Measurements from ENCODE around the gene SNTG2. TPM values are rescaled to one million over a fixed set of nuclear protein-coding genes. Genes with fewer than 3 reads are reported as not detected.

Gene SNTG2
- total and polyA plus RNA-seq, 2 of the 13 experiments (the other 11 are each of a cell fraction or from before 2014, with no cell fraction given) = not detected

DNA sequence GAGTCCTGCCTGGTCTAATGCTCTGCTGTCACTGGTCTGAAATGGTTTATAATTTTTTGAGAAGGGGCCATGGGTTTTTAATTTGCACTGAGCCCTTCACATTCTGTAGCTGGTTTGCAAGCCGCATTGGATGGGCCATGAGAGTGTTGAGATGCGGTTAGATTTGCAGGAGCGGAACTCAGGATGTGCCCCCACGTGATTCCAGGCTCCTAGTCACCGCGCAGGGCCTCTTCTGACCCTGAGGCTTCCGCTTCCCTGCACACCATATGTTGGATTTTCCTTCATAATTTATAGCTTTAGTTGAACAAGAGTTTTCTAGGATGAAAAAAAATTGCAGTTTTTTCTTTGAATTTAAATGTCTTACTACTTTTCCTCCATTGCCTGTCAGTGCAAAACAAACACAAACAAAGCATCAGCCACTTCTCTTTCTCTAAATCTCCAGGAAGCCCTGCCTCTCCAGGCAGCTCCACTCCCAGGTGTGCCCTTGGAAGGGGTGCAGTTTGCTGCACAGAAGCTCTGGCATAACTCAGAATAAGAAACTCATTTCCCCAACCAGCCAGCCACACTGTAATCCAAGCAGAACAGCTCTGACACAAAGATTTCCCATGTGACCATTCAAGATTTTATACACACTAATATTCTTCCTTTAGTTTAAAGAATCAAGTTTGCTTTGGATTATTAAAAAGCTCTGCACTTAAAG, 444.2 kb downstream of the SNTG2 start:
- no TSS peak for BruUV-seq (replicated peaks)
- H2AFZ ChIP-seq (ENCODE audit: low read length) = no peak overlapping the region
- peaks cover 3 to 34% of the 10 kb centered on the region in 2 experiments; a peak in 3 of 5 replicates for H3K27me3 ChIP-seq (ENCODE audit: control insufficient read depth in 1 of 2, insufficient read depth in 2 of 2, low read length in 2 of 2)
- in situ Hi-C loops (cut with HindIII; ENCODE audit: extremely low pct_ligation_motif_present, low pct_unique_long_range_greater_than_20kb) (no loop called here), intact Hi-C loops (cut with micrococcal nuclease; ENCODE audit: unreplicated experiment) (no loop called here)
- no peak for ATAC-seq
- no peak overlapping the region for H3K4me3 ChIP-seq (replicated peaks in 1 of 3; ENCODE audit: insufficient read depth in 1 of 3, low read depth in 2 of 3, low read length in 3 of 3)
- H4K20me1 ChIP-seq (ENCODE audit: insufficient read depth, low read length) = no peaks in the 10 kb centered on the region
- no peak for FAIRE-seq
- no peak overlapping the region for H3K4me2 ChIP-seq (ENCODE audit: low read depth, low read length)
- H3K27ac ChIP-seq (ENCODE audit: extremely low read length, insufficient read depth, low read length) = no peak overlapping the region
- DNase-seq (ENCODE audit: low spot score) = no peak
- CTCF ChIA-PET (ENCODE audit: low intra/inter-chr PET ratio, low total read pairs) = no interaction called here
- no peaks in the 10 kb centered on the region for H3K4me1 ChIP-seq (ENCODE audit: insufficient read depth, low read length)
- H3K9ac ChIP-seq (ENCODE audit: insufficient read depth, low read depth, low read length) = no peak overlapping the region
- WGBS (ENCODE audit: low lambda C conversion rate) = 20% methylated on average over 7 of the region's 7 CpGs
- no peak for TF ChIP-seq HIC2 (CRISPR knock-in tag; IDR thresholded peaks at IDR 0.05; ENCODE audit: low read depth)
- no peaks in the 10 kb centered on the region for H3K36me3 ChIP-seq (replicated peaks in 1 of 2; ENCODE audit: control insufficient read depth in 1 of 2, insufficient read depth in 2 of 2, low read length in 2 of 2)
- no peaks in the 10 kb centered on the region for H3K79me2 ChIP-seq (ENCODE audit: insufficient read depth, low read length)
- no peaks in the 10 kb centered on the region for H3K9me3 ChIP-seq (ENCODE audit: low read length)
- POLR2A ChIA-PET = no interaction called here

- H3K4me2 ChIP-seq (ENCODE audit: low read depth, low read length) = no peak overlapping the region
- no peak overlapping the region for H3K27ac ChIP-seq (ENCODE audit: extremely low read length, insufficient read depth, low read length)
- in situ Hi-C loops (cut with HindIII; ENCODE audit: extremely low pct_ligation_motif_present, low pct_unique_long_range_greater_than_20kb) (no loop called here), intact Hi-C loops (cut with micrococcal nuclease; ENCODE audit: unreplicated experiment) (no loop called here)
- no peak for ATAC-seq
- ChIA-PET POLR2A (no interaction called here), CTCF (ENCODE audit: low intra/inter-chr PET ratio, low total read pairs) (no interaction called here)
- 3% methylated on average over 4 of the region's 4 CpGs for WGBS (ENCODE audit: low lambda C conversion rate)
- no peaks in the 10 kb centered on the region for H3K4me1 ChIP-seq (ENCODE audit: insufficient read depth, low read length)
- no peak for FAIRE-seq
- no peak for DNase-seq (ENCODE audit: low spot score)
- no TSS peak for BruUV-seq (replicated peaks)
- no peaks in the 10 kb centered on the region for H3K9me3 ChIP-seq (ENCODE audit: low read length)
- H3K36me3 ChIP-seq (replicated peaks in 1 of 2; ENCODE audit: control insufficient read depth in 1 of 2, insufficient read depth in 2 of 2, low read length in 2 of 2) = no peaks in the 10 kb centered on the region
- H3K4me3 ChIP-seq (replicated peaks in 1 of 3; ENCODE audit: insufficient read depth in 1 of 3, low read depth in 2 of 3, low read length in 3 of 3) = no peak overlapping the region
- peaks cover 3 to 34% of the 10 kb centered on the region in 2 experiments; a peak in 3 of 5 replicates for H3K27me3 ChIP-seq (ENCODE audit: control insufficient read depth in 1 of 2, insufficient read depth in 2 of 2, low read length in 2 of 2)
- H4K20me1 ChIP-seq (ENCODE audit: insufficient read depth, low read length) = no peaks in the 10 kb centered on the region
- no peak overlapping the region for H2AFZ ChIP-seq (ENCODE audit: low read length)
- H3K9ac ChIP-seq (ENCODE audit: insufficient read depth, low read depth, low read length) = no peak overlapping the region
- H3K79me2 ChIP-seq (ENCODE audit: insufficient read depth, low read length) = no peaks in the 10 kb centered on the region
- TF ChIP-seq ZNF589 (CRISPR knock-in tag; conservative IDR thresholded peaks at IDR 0.05) = no peak
- no peak for TF ChIP-seq ZNF619 (CRISPR knock-in tag; IDR thresholded peaks at IDR 0.05)
- TF ChIP-seq ZNF335 (CRISPR knock-in tag; IDR thresholded peaks at IDR 0.05) = no peak
- TF ChIP-seq ARNT2 (CRISPR knock-in tag; IDR thresholded peaks at IDR 0.05; ENCODE audit: low read depth) = no peak
- TF ChIP-seq PAXIP1 (CRISPR knock-in tag; conservative IDR thresholded peaks at IDR 0.05) = no peak
- TF ChIP-seq ZNF275 (CRISPR knock-in tag; IDR thresholded peaks at IDR 0.05; ENCODE audit: borderline replicate concordance) = no peak
- no peak for TF ChIP-seq ATF5 (CRISPR knock-in tag; IDR thresholded peaks at IDR 0.05; ENCODE audit: low read depth)
- no peak for TF ChIP-seq CREBL2 (CRISPR knock-in tag; IDR thresholded peaks at IDR 0.05; ENCODE audit: borderline replicate concordance)
These were observed 446.7 kb downstream of the SNTG2 start for GRCh38 chr2:1397350-1397749.
